LNCAP (cell line): Measurements from ENCODE around the gene RCAN1.

Experiments used
- CTCF ChIP-seq: fragments of 450-650 bp; IDR thresholded peaks from 2 replicates; pipeline ENCODE4 v1.5.1; 2017; ENCODE audit warnings: mild to moderate bottlenecking

The RCAN1 gene

GRCh38 chr21:34526241-34526617, 88.7 kb downstream of the RCAN1 start:
- TF ChIP-seq CTCF, result no peak

- TF ChIP-seq CTCF, result no peak
Observed at GRCh38 chr21:34524646-34525601, 90.0 kb downstream of the RCAN1 start.

GRCh38 chr21:34523019-34523555, 91.8 kb downstream of the RCAN1 start:
- no peak for TF ChIP-seq CTCF

- no peak for TF ChIP-seq CTCF
Observed at GRCh38 chr21:34522284-34522683, 92.6 kb downstream of the RCAN1 start.

GRCh38 chr21:34521561-34521960, 93.4 kb downstream of the RCAN1 start:
- no peak for TF ChIP-seq CTCF

GRCh38 chr21:34520764-34521508, 94.0 kb downstream of the RCAN1 start:
- no peak for TF ChIP-seq CTCF

- no peak for TF ChIP-seq CTCF
Observed at GRCh38 chr21:34520281-34520680, 94.6 kb downstream of the RCAN1 start.
